ENCODE results near the gene TAGLN.

DNA sequence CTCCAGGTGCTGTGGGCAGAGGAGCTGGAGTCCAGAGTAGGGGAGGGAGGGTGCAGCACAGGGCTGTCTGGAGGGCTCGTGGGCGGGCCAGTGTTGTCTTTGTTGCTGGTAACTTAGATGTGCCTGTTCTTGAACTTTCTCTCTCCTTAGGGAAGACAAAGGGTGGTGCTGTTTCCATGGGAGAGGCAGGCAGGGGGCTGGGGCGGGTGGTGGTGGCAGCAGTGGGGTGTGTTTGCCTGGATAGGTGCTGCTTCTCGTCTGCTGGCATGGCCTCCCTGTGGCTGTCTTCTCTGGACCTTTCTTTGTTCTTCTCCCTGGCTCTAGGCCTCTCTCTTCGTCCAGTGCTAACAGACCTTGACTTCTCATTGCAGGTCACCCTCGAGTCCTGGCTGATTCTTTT is 12.2 kb upstream of the TAGLN start:
- TF ChIP-seq POLR2A (IDR thresholded peaks at IDR 0.05; ENCODE audit: control extremely low read depth in 1 of 2, low read depth in 2 of 2, low read length in 2 of 2) = no peak
- TF ChIP-seq, protein P1, sequence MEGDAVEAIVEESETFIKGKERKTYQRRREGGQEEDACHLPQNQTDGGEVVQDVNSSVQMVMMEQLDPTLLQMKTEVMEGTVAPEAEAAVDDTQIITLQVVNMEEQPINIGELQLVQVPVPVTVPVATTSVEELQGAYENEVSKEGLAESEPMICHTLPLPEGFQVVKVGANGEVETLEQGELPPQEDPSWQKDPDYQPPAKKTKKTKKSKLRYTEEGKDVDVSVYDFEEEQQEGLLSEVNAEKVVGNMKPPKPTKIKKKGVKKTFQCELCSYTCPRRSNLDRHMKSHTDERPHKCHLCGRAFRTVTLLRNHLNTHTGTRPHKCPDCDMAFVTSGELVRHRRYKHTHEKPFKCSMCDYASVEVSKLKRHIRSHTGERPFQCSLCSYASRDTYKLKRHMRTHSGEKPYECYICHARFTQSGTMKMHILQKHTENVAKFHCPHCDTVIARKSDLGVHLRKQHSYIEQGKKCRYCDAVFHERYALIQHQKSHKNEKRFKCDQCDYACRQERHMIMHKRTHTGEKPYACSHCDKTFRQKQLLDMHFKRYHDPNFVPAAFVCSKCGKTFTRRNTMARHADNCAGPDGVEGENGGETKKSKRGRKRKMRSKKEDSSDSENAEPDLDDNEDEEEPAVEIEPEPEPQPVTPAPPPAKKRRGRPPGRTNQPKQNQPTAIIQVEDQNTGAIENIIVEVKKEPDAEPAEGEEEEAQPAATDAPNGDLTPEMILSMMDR (IDR thresholded peaks at IDR 0.05; ENCODE audit: control extremely low read depth in 1 of 3, insufficient read depth in 1 of 3, low read depth in 1 of 3, low read length in 3 of 3) = no peak
- no peak for TF ChIP-seq TEAD4 (IDR thresholded peaks at IDR 0.05; ENCODE audit: low read depth, low read length)
- no peak for TF ChIP-seq RFX5 (IDR thresholded peaks at IDR 0.05; ENCODE audit: borderline replicate concordance, low read depth, low read length)
- no peak for TF ChIP-seq SP1 (IDR thresholded peaks at IDR 0.05; ENCODE audit: low read depth, low read length)
- TF ChIP-seq EP300 (IDR thresholded peaks at IDR 0.05; ENCODE audit: borderline replicate concordance in 1 of 2, low read depth in 2 of 2, low read length in 2 of 2) = no peak
- no peak for TF ChIP-seq CHD2 (IDR thresholded peaks at IDR 0.05; ENCODE audit: low read length)
- no peak for TF ChIP-seq HDAC6 (IDR thresholded peaks at IDR 0.05; ENCODE audit: low read depth, low read length)
- TF ChIP-seq CEBPB (IDR thresholded peaks at IDR 0.05; ENCODE audit: low read depth, low read length) = no peak
- TF ChIP-seq SP4 (IDR thresholded peaks at IDR 0.05; ENCODE audit: low read length) = no peak
